Neural cell (in vitro differentiated cells): ENCODE results near the gene NOTCH3.

Experiments
- EP300 ChIP-seq: fragments of 450-650 bp; conservative IDR thresholded peaks from 2 replicates; pipeline ENCODE4 v1.6.1; 2014; ENCODE audit warnings: antibody characterized with exemption, mild to moderate bottlenecking, moderate library complexity; ENCODE audit not compliant: poor library complexity, severe bottlenecking
- SMC3 ChIP-seq: fragments of 450-650 bp; conservative IDR thresholded peaks from 2 replicates; pipeline ENCODE4 v1.6.1; 2014; ENCODE audit warnings: antibody characterized with exemption, mild to moderate bottlenecking, moderate library complexity; ENCODE audit not compliant: poor library complexity
- TAF1 ChIP-seq: IDR thresholded peaks from 2 replicates; pipeline ENCODE4 v1.6.1; 2012; ENCODE audit warnings: low read depth
- TF ChIP-seq, protein P1 (sequence below): fragments of 450-650 bp; IDR thresholded peaks from 2 replicates; pipeline ENCODE4 v1.5.1; 2014; ENCODE audit warnings: antibody characterized with exemption, mild to moderate bottlenecking, moderate library complexity; ENCODE audit not compliant: poor library complexity, severe bottlenecking

DNA sequence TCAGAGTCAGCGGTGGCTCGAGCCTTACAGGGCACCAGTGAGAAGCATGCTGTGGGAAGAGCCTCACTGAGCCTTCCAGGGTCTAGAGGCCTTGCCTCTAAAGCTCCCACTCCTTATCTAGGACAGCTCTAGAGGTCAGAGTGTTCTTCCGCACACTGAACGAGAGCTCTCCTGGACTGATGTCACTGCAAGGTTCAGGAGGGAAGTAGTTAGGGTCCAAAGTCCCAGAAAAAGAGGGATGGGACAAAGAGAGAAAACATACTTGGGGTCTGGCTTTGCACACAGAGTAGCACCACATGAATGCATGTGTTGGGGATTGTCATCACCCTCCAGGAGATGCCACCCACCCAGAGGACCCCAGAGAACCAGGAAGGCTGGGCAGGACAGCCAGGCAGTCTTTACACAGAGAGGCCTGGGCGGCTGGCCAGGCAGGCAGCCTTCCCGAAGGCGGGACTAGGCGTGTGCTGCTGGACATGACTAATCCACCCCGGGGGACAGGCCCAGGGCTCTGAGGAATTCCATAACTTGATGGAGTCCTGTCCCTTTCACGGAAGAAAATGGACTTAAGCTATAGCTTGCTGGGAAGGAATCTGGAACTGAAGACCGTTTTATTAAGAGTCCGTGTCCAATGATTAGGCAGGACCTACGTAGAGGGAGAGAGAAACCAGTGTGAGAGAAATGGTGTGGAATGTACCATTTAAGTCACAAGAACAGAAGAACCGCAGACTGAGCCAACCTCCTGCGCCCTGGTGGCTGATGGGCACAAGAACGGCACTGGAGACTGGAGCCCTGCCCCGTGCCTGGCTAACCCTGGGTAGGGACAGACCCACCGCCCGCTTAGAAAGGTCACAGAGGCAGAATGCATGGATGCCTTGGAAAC lies 48.1 kb upstream of the NOTCH3 start:
- TF ChIP-seq, protein P1, sequence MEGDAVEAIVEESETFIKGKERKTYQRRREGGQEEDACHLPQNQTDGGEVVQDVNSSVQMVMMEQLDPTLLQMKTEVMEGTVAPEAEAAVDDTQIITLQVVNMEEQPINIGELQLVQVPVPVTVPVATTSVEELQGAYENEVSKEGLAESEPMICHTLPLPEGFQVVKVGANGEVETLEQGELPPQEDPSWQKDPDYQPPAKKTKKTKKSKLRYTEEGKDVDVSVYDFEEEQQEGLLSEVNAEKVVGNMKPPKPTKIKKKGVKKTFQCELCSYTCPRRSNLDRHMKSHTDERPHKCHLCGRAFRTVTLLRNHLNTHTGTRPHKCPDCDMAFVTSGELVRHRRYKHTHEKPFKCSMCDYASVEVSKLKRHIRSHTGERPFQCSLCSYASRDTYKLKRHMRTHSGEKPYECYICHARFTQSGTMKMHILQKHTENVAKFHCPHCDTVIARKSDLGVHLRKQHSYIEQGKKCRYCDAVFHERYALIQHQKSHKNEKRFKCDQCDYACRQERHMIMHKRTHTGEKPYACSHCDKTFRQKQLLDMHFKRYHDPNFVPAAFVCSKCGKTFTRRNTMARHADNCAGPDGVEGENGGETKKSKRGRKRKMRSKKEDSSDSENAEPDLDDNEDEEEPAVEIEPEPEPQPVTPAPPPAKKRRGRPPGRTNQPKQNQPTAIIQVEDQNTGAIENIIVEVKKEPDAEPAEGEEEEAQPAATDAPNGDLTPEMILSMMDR, result no peak
- TF ChIP-seq EP300 (no peak), TAF1 (no peak), SMC3 (no peak)
